Tibial artery (tissue), 4 donors: ENCODE results near the gene HPD.
A peak's percentile ranks its signal among the peaks of the same experiment; 100 is the strongest.

Experiments used
- DNase-seq, 2 donors: peaks; one replicate each; pipeline ENCODE4 v3.0.0-alpha.2; 2019
- H3K27ac ChIP-seq, 2 donors: fragments of 200-600 bp; sonication (generic) in 1 of 2; 1 replicate in 1 of 2; 2 replicates in 1 of 2; pipeline ENCODE4 v1.5.1; 2018 to 2019; ENCODE audit warnings: mild to moderate bottlenecking in 1 of 2
- H3K27me3 ChIP-seq, 2 donors: fragments of 200-600 bp; sonication (generic) in 1 of 2; one replicate each; pipeline versions ENCODE4 v1.5.1 to v1.6.0; 2016 to 2019
- H3K36me3 ChIP-seq, 3 donors: fragments of 200-600 bp; sonication (generic) in 2 of 3; one replicate each; pipeline ENCODE4 v1.5.1; 2016 to 2019; ENCODE audit warnings: mild to moderate bottlenecking in 2 of 3
- H3K4me1 ChIP-seq, 4 donors: fragments of 200-600 bp; sonication (generic) in 2 of 4; 1 replicate in 3 of 4; 2 replicates in 1 of 4; pipeline ENCODE4 v1.5.1; 2016 to 2019
- H3K4me3 ChIP-seq, 2 donors: fragments of 200-600 bp; sonication (generic) in 1 of 2; 1 replicate in 1 of 2; 2 replicates in 1 of 2; pipeline ENCODE4 v1.5.1; 2018 to 2019; ENCODE audit warnings: mild to moderate bottlenecking in 2 of 2
- H3K9me3 ChIP-seq, 3 donors: fragments of 200-600 bp; sonication (generic) in 1 of 3; one replicate each; pipeline ENCODE4 v1.5.1; 2016 to 2019
- CTCF ChIP-seq, 2 experiments: fragments of 200-600 bp in 1 of 2; fragments of 450-650 bp in 1 of 2; IDR thresholded peaks; one replicate each; pipeline ENCODE4 v1.5.1; 2017 to 2019; ENCODE audit warnings: antibody characterized with exemption in 2 of 2, mild to moderate bottlenecking in 1 of 2, moderate library complexity in 1 of 2
- intact Hi-C: fragments of 100-400 bp; cut with DNase I; formaldehyde crosslinking; loops from one replicate; pipeline ENCODE4 v1.15.0; 2023; ENCODE audit warnings: low total_unique reads

HPD gene

GRCh38 chr12:121814429-121815119, 44.1 kb downstream of the HPD start:
- Histone ChIP-seq H3K27ac (no peak overlapping the region), H3K9me3 (no peaks in the 10 kb centered on the region), H3K27me3 (no peaks in the 10 kb centered on the region), H3K36me3 (peaks cover 68 to 78% (median 70%) of the 10 kb centered on the region in 3 donors), H3K4me3 (no peak overlapping the region), H3K4me1 (peaks cover 0 to 43% (median 39%) of the 10 kb centered on the region in 4 donors)
- no peak for TF ChIP-seq CTCF (IDR thresholded peaks at IDR 0.05)
- DNase-seq, result peak in 1 of 2 donors; percentile 67
- intact Hi-C loops, result loop anchor here (5.0 kb wide), 1 partner anchor 73 kb away; the partner anchor contains the start of gene PSMD9

- no peak for DNase-seq
- Histone ChIP-seq H3K4me1 (peaks cover 0 to 43% (median 39%) of the 10 kb centered on the region in 4 donors), H3K9me3 (no peaks in the 10 kb centered on the region), H3K27ac (no peak overlapping the region), H3K27me3 (no peaks in the 10 kb centered on the region), H3K4me3 (no peak overlapping the region), H3K36me3 (peaks cover 65 to 78% (median 70%) of the 10 kb centered on the region in 3 donors)
- TF ChIP-seq CTCF (IDR thresholded peaks at IDR 0.05), result no peak
- intact Hi-C loops, result loop anchor here (5.0 kb wide), 1 partner anchor 73 kb away; the partner anchor contains the start of gene PSMD9
Measured at GRCh38 chr12:121813951-121814350, 44.7 kb downstream of the HPD start.

- Histone ChIP-seq H3K27ac (peak overlapping the region in 1 of 2 donors; percentile 88), H3K27me3 (no peaks in the 10 kb centered on the region), H3K4me3 (peak overlapping the region; percentile 57), H3K36me3 (peaks cover 58 to 78% (median 70%) of the 10 kb centered on the region in 3 donors), H3K4me1 (peaks cover 0 to 43% (median 39%) of the 10 kb centered on the region in 4 donors), H3K9me3 (no peaks in the 10 kb centered on the region)
- peak in 1 of 2 donors; percentile 66 for DNase-seq
- intact Hi-C loops, result loop anchor here (1.0 to 5.0 kb wide), 2 partner anchors 19 to 74 kb away; partner anchors contain the start of gene PSMD9
- no peak for TF ChIP-seq CTCF (IDR thresholded peaks at IDR 0.05)
Measured at GRCh38 chr12:121812921-121813896, 45.5 kb downstream of the HPD start.

- Histone ChIP-seq H3K4me3 (peak overlapping the region; percentile 57), H3K27me3 (no peaks in the 10 kb centered on the region), H3K4me1 (peaks cover 0 to 47% (median 45%) of the 10 kb centered on the region in 4 donors), H3K36me3 (peaks cover 50 to 78% (median 70%) of the 10 kb centered on the region in 3 donors), H3K9me3 (no peaks in the 10 kb centered on the region), H3K27ac (peak overlapping the region; percentile 74 to 88)
- peak in 1 of 2 donors; percentile 85 for DNase-seq
- TF ChIP-seq CTCF (IDR thresholded peaks at IDR 0.05), result no peak
- intact Hi-C loops, result loop anchor here (1.0 to 5.0 kb wide), 2 partner anchors 18 to 75 kb away; partner anchors contain the start of gene PSMD9
Measured at GRCh38 chr12:121812320-121812871, 46.3 kb downstream of the HPD start.
